Caco-2 (cell line): ENCODE data around the gene ZNF341. TPM values are rescaled to one million over a fixed set of nuclear protein-coding genes. Genes with fewer than 3 reads are reported as not detected.

Source experiments
- BruUV-seq: library from RNA; stranded (reverse); fragments of 400-500 nt; replicated peaks from 2 replicates; lab custom pipeline; 2021; lab: Mats Ljungman, UMichigan
- CTCF ChIA-PET: fragments of 300-600 bp; sonication (Branson Sonifier 250); formaldehyde crosslinking; loops from one replicate; lab custom pipeline; 2022; ENCODE audit warnings: antibody characterized with exemption; lab: Charles Lee
- POLR2A ChIA-PET: fragments of 300-600 bp; sonication (Branson Sonifier 250); formaldehyde crosslinking; loops from one replicate; lab custom pipeline; 2022; ENCODE audit warnings: antibody characterized with exemption; lab: Charles Lee
- DNase-seq, 2 experiments: peaks; one replicate each; pipeline versions ENCODE4 v3.0.0 to v3.0.0-alpha.2; 2020 to 2022
- H3K27me3 ChIP-seq: replicated peaks from 2 replicates; pipeline ENCODE4 v1.6.0; 2011; ENCODE audit warnings: low read length; ENCODE audit not compliant: control insufficient read depth, insufficient read depth
- H3K36me3 ChIP-seq: 2 replicates; pipeline ENCODE4 v1.5.1; 2011; ENCODE audit warnings: low read length; ENCODE audit not compliant: control insufficient read depth, insufficient read depth
- H3K4me1 ChIP-seq: fragments of 250-450 bp; sonication (Bioruptor Pico); 2 replicates; pipeline ENCODE4 v1.5.1; 2020; ENCODE audit warnings: mild to moderate bottlenecking
- H3K4me3 ChIP-seq: 2 replicates; pipeline ENCODE4 v1.5.1; 2011; ENCODE audit warnings: low read depth, mild to moderate bottlenecking, control low read depth, low read length
- H3K9me3 ChIP-seq: fragments of 250-450 bp; sonication (Bioruptor Pico); 2 replicates; pipeline ENCODE4 v1.5.1; 2020; ENCODE audit warnings: mild to moderate bottlenecking, moderate library complexity
- H3K27ac Mint-ChIP-seq: one replicate; pipeline ENCODE4 v1.8.0; 2022; ENCODE audit warnings: mixed read lengths; ENCODE audit not compliant: unreplicated experiment
- H3K27me3 Mint-ChIP-seq: one replicate; pipeline ENCODE4 v1.8.0; 2022; ENCODE audit warnings: mixed read lengths; ENCODE audit not compliant: insufficient read depth, unreplicated experiment
- H3K36me3 Mint-ChIP-seq: one replicate; pipeline ENCODE4 v1.8.0; 2022; ENCODE audit warnings: mild to moderate bottlenecking, mixed read lengths; ENCODE audit not compliant: insufficient read depth, unreplicated experiment
- H3K4me1 Mint-ChIP-seq: one replicate; pipeline ENCODE4 v1.8.0; 2022; ENCODE audit warnings: low read depth, mixed read lengths; ENCODE audit not compliant: unreplicated experiment
- H3K4me3 Mint-ChIP-seq: one replicate; pipeline ENCODE4 v1.8.0; 2022; ENCODE audit warnings: mild to moderate bottlenecking, moderate library complexity, mixed read lengths; ENCODE audit not compliant: unreplicated experiment
- H3K9me3 Mint-ChIP-seq: one replicate; pipeline ENCODE4 v1.8.0; 2022; ENCODE audit warnings: mixed read lengths; ENCODE audit not compliant: unreplicated experiment
- CTCF ChIP-seq, 2 experiments: fragments of 200-600 bp in 1 of 2; IDR thresholded peaks; 1 replicate in 1 of 2; 2 replicates in 1 of 2; pipeline versions ENCODE4 v1.5.1 to v1.8.0; 2011 to 2022; ENCODE audit warnings: antibody characterized with exemption in 1 of 2, control low read depth in 1 of 2, inconsistent platforms in 1 of 2, low read depth in 1 of 2, low read length in 1 of 2, mild to moderate bottlenecking in 1 of 2, moderate library complexity in 1 of 2; ENCODE audit not compliant: insufficient read depth in 1 of 2, severe bottlenecking in 1 of 2, unreplicated experiment in 1 of 2
- intact Hi-C: fragments of 100-400 bp; cut with micrococcal nuclease; formaldehyde crosslinking; loops from one replicate; pipeline ENCODE4 v1.10.0; 2022; ENCODE audit not compliant: unreplicated experiment
- total RNA-seq: library from RNA; stranded (reverse); gene quantifications from 2 replicates; pipeline ENCODE4 v1.2.3, GENCODE V29; 2022

Gene ZNF341
- total RNA-seq, 1 experiment from 2014 or later: 2.9 TPM

GRCh38 chr20:33704197-33704924 lies 27.4 kb upstream of the ZNF341 start:
- TF ChIP-seq CTCF (IDR thresholded peaks at IDR 0.05; ENCODE audit: insufficient read depth in 1 of 2, low read depth in 1 of 2, low read length in 1 of 2, severe bottlenecking in 1 of 2, unreplicated experiment in 1 of 2): no peak
- CTCF ChIA-PET: interaction anchor here (1.5 kb wide), 1 partner anchor 28 kb away, joined by 3 read pairs; no protein-coding TSS in a partner anchor
- no peaks in the 10 kb centered on the region for H3K4me1 Mint-ChIP-seq
- peaks cover 26% of the 10 kb centered on the region for H3K36me3 Mint-ChIP-seq
- Histone ChIP-seq H3K27me3 (no peaks in the 10 kb centered on the region), H3K4me1 (no peaks in the 10 kb centered on the region), H3K36me3 (no peaks in the 10 kb centered on the region), H3K9me3 (peaks cover 17% of the 10 kb centered on the region), H3K4me3 (no peak overlapping the region)
- intact Hi-C loops: no loop called here
- TSS peak; percentile 32 for BruUV-seq
- peaks cover 19% of the 10 kb centered on the region for H3K9me3 Mint-ChIP-seq
- no peaks in the 10 kb centered on the region for H3K27me3 Mint-ChIP-seq
- H3K27ac Mint-ChIP-seq: no peak overlapping the region
- H3K4me3 Mint-ChIP-seq: no peak overlapping the region
- DNase-seq: no peak
- POLR2A ChIA-PET: interaction anchor here (0.6 kb wide), 1 partner anchor 1632 kb away, joined by 16 read pairs; no protein-coding TSS in a partner anchor

- Mint-ChIP-seq H3K27ac (peak overlapping the region; percentile 13), H3K36me3 (peaks cover 16% of the 10 kb centered on the region), H3K27me3 (no peaks in the 10 kb centered on the region), H3K9me3 (peaks cover 19% of the 10 kb centered on the region), H3K4me1 (peaks cover 20% of the 10 kb centered on the region), H3K4me3 (no peak overlapping the region)
- Histone ChIP-seq H3K9me3 (peaks cover 4% of the 10 kb centered on the region), H3K4me3 (no peak overlapping the region), H3K4me1 (peaks cover 9% of the 10 kb centered on the region), H3K36me3 (peaks cover 6% of the 10 kb centered on the region), H3K27me3 (no peaks in the 10 kb centered on the region)
- ChIA-PET POLR2A (no interaction called here), CTCF (no interaction called here)
- DNase-seq: no peak
- no TSS peak for BruUV-seq
- intact Hi-C loops: no loop called here
- no peak for TF ChIP-seq CTCF (IDR thresholded peaks at IDR 0.05; ENCODE audit: insufficient read depth in 1 of 2, low read depth in 1 of 2, low read length in 1 of 2, severe bottlenecking in 1 of 2, unreplicated experiment in 1 of 2)
Measured at GRCh38 chr20:33707668-33708067, 24.1 kb upstream of the ZNF341 start.

GRCh38 chr20:33709398-33709797 lies 22.4 kb upstream of the ZNF341 start:
- Mint-ChIP-seq H3K36me3 (peaks cover 16% of the 10 kb centered on the region), H3K27me3 (no peaks in the 10 kb centered on the region), H3K4me3 (no peak overlapping the region), H3K9me3 (peaks cover 3% of the 10 kb centered on the region), H3K27ac (no peak overlapping the region), H3K4me1 (peaks cover 20% of the 10 kb centered on the region)
- DNase-seq: no peak
- TF ChIP-seq CTCF (IDR thresholded peaks at IDR 0.05; ENCODE audit: insufficient read depth in 1 of 2, low read depth in 1 of 2, low read length in 1 of 2, severe bottlenecking in 1 of 2, unreplicated experiment in 1 of 2): no peak
- Histone ChIP-seq H3K9me3 (peaks cover 3% of the 10 kb centered on the region; the same call in 1 of the 2 replicates), H3K36me3 (peaks cover 10% of the 10 kb centered on the region), H3K4me1 (peaks cover 9% of the 10 kb centered on the region), H3K27me3 (no peaks in the 10 kb centered on the region), H3K4me3 (no peak overlapping the region)
- ChIA-PET POLR2A (no interaction called here), CTCF (no interaction called here)
- no TSS peak for BruUV-seq
- intact Hi-C loops: no loop called here
